CD14-positive monocyte (primary cell): ENCODE measurements around the gene CCDC3. TPM values are rescaled to one million over a fixed set of nuclear protein-coding genes. Genes with fewer than 3 reads are reported as not detected.

Experiments
- DNase-seq, 3 donors: peaks; one replicate each; pipeline ENCODE4 v3.0.0-alpha.2; 2011 to 2022
- H2AFZ ChIP-seq: 2 replicates; pipeline ENCODE4 v1.6.0; 2012; ENCODE audit warnings: mild to moderate bottlenecking, low read depth, low read length, inconsistent platforms; ENCODE audit not compliant: insufficient read depth, poor library complexity, severe bottlenecking
- H3K27ac ChIP-seq, 2 donors: 1 replicate in 1 of 2; 2 replicates in 1 of 2; pipeline ENCODE4 v1.5.1; 2012 to 2013; ENCODE audit warnings: low read length in 2 of 2, control low read depth in 1 of 2, inconsistent platforms in 1 of 2, low read depth in 1 of 2, mild to moderate bottlenecking in 1 of 2
- H3K27me3 ChIP-seq, 2 donors: one replicate each; pipeline versions ENCODE4 v1.6.0 to v1.6.1; 2011 to 2013; ENCODE audit warnings: low read length in 2 of 2; ENCODE audit not compliant: control insufficient read depth in 2 of 2, insufficient read depth in 2 of 2
- H3K36me3 ChIP-seq, 2 donors: replicated peaks in 1 of 2; 1 replicate in 1 of 2; 2 replicates in 1 of 2; pipeline versions ENCODE4 v1.5.1 to v1.6.1; 2012 to 2013; ENCODE audit warnings: low read length in 2 of 2, control low read depth in 1 of 2, inconsistent platforms in 1 of 2, mild to moderate bottlenecking in 1 of 2; ENCODE audit not compliant: insufficient read depth in 2 of 2, control insufficient read depth in 1 of 2
- H3K4me1 ChIP-seq, 2 donors: 1 replicate in 1 of 2; 2 replicates in 1 of 2; pipeline versions ENCODE4 v1.5.1 to v1.6.1; 2012 to 2013; ENCODE audit warnings: low read length in 2 of 2, control low read depth in 1 of 2, inconsistent platforms in 1 of 2, mild to moderate bottlenecking in 1 of 2, moderate library complexity in 1 of 2; ENCODE audit not compliant: insufficient read depth in 2 of 2, control insufficient read depth in 1 of 2
- H3K4me2 ChIP-seq: replicated peaks from 2 replicates; pipeline ENCODE3; 2012; ENCODE audit warnings: low read length, moderate library complexity, mild to moderate bottlenecking; ENCODE audit not compliant: poor library complexity, severe bottlenecking; ENCODE audit errors: extremely low read depth
- H3K4me3 ChIP-seq, 3 experiments: fragments of 200-600 bp in 1 of 3; sonication (generic) in 1 of 3; replicated peaks in 1 of 3; 1 replicate in 2 of 3; 2 replicates in 1 of 3; pipeline ENCODE4 v1.5.1; 2011 to 2013; ENCODE audit warnings: low read length in 3 of 3, mild to moderate bottlenecking in 3 of 3, control low read depth in 2 of 3, low read depth in 2 of 3, inconsistent platforms in 1 of 3, moderate library complexity in 1 of 3
- H3K79me2 ChIP-seq: 2 replicates; pipeline ENCODE4 v1.6.0; 2012; ENCODE audit warnings: mild to moderate bottlenecking, control low read depth, inconsistent platforms, low read length, moderate library complexity; ENCODE audit not compliant: insufficient read depth
- H3K9ac ChIP-seq: 2 replicates; pipeline ENCODE4 v1.6.0; 2017; ENCODE audit warnings: low read length, mild to moderate bottlenecking; ENCODE audit not compliant: insufficient read depth, poor library complexity, severe bottlenecking
- H3K9me3 ChIP-seq, 2 donors: replicated peaks in 1 of 2; 1 replicate in 1 of 2; 2 replicates in 1 of 2; pipeline versions ENCODE4 v1.5.1 to v1.6.1; 2012 to 2013; ENCODE audit warnings: low read length in 2 of 2, control low read depth in 1 of 2; ENCODE audit not compliant: control insufficient read depth in 1 of 2, insufficient read depth in 1 of 2
- H4K20me1 ChIP-seq: 2 replicates; pipeline ENCODE4 v1.6.0; 2012; ENCODE audit warnings: mild to moderate bottlenecking, low read length, control low read depth, moderate library complexity; ENCODE audit not compliant: insufficient read depth
- H3K27ac Mint-ChIP-seq, 7 donors: one replicate each; pipeline ENCODE4 v1.8.0; 2020; ENCODE audit warnings: mild to moderate bottlenecking in 7 of 7, mixed read lengths in 7 of 7, moderate library complexity in 6 of 7, inconsistent platforms in 2 of 7
- H3K27me3 Mint-ChIP-seq, 3 donors: one replicate each; pipeline ENCODE4 v1.8.0; 2021 to 2022; ENCODE audit warnings: low read depth in 3 of 3, mild to moderate bottlenecking in 3 of 3, mixed read lengths in 3 of 3, moderate library complexity in 3 of 3, inconsistent platforms in 1 of 3
- H3K36me3 Mint-ChIP-seq, 2 donors: one replicate each; pipeline ENCODE4 v1.8.0; 2020; ENCODE audit warnings: mixed read lengths in 2 of 2, inconsistent platforms in 1 of 2, mild to moderate bottlenecking in 1 of 2
- H3K4me1 Mint-ChIP-seq: one replicate; pipeline ENCODE4 v1.8.0; 2020; ENCODE audit warnings: mild to moderate bottlenecking, mixed read lengths
- H3K4me3 Mint-ChIP-seq, 2 donors: one replicate each; pipeline ENCODE4 v1.8.0; 2020; ENCODE audit warnings: mild to moderate bottlenecking in 2 of 2, mixed read lengths in 2 of 2, moderate library complexity in 1 of 2
- H3K9me3 Mint-ChIP-seq, 7 donors: one replicate each; pipeline ENCODE4 v1.8.0; 2020 to 2022; ENCODE audit warnings: mixed read lengths in 7 of 7, mild to moderate bottlenecking in 6 of 7, moderate library complexity in 6 of 7, inconsistent platforms in 2 of 7
- whole genome bisulfite sequencing: methylation state at CpG from one replicate; pipeline ENCODE4 v1.1.5; 2013; ENCODE audit warnings: missing lambda C conversion rate; ENCODE audit not compliant: insufficient coverage; 5-methylcytosine and 5-hydroxymethylcytosine counted together
- intact Hi-C, 2 donors: fragments of 100-400 bp; cut with micrococcal nuclease; formaldehyde crosslinking; loops; one replicate each; pipeline versions ENCODE4 v1.15.0 to v1.15.1; 2023
- polyA plus RNA-seq, 3 donors: library from polyadenylated mRNA; depleted of rRNA in 1 of 3; unstranded in 2 of 3; stranded (reverse) in 1 of 3; fragments of 300-500 nt in 2 of 3; fragments of >200 nt in 1 of 3; fragmentation: Illumina TruSeq in 2 of 3; gene quantifications; 1 replicate in 2 of 3; 2 replicates in 1 of 3; pipeline ENCODE4 v1.2.3, GENCODE V29; 2012 to 2021
- TF ChIP-seq, protein P1 (sequence below): fragments of 200-600 bp; IDR thresholded peaks from one replicate; pipeline ENCODE4 v1.8.0; 2022; ENCODE audit warnings: antibody characterized with exemption, mild to moderate bottlenecking

The CCDC3 gene
- polyA plus RNA-seq, 3 donors, result not detected

DNA sequence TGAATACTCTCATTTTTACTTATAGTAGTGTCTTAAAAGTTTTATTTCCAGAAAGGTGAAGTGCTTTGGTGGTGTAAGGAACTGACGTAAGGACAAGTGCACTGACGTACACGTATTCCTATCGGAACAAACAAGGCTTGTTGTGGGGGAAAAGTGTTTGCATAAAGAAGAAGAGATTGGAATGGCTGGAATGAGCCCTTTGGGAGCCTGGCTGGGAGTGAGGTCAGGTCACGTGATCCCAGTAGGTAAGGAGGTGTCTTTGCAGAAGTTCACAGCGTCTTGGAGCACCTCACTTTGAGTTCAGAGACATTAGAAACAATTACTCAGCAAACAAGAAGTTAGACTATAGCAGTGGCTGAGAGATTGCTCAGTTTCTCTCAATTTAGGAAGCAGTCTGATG, 104.2 kb downstream of the CCDC3 start:
- Histone ChIP-seq H3K79me2 (no peaks in the 10 kb centered on the region), H3K9ac (no peak overlapping the region), H3K4me2 (no peak overlapping the region), H3K4me3 (no peak overlapping the region), H3K4me1 (no peaks in the 10 kb centered on the region), H3K27ac (no peak overlapping the region), H3K27me3 (no peaks in the 10 kb centered on the region), H3K9me3 (peaks cover 7% of the 10 kb centered on the region in 2 donors), H3K36me3 (no peaks in the 10 kb centered on the region), H4K20me1 (no peaks in the 10 kb centered on the region), H2AFZ (no peak overlapping the region)
- Mint-ChIP-seq H3K27ac (no peak overlapping the region), H3K36me3 (no peaks in the 10 kb centered on the region), H3K4me1 (no peaks in the 10 kb centered on the region), H3K27me3 (peaks cover 0 to 4% (median 1%) of the 10 kb centered on the region in 3 donors), H3K4me3 (no peak overlapping the region), H3K9me3 (peaks cover 2 to 14% (median 10%) of the 10 kb centered on the region in 7 donors)
- 98% methylated on average over 5 of the region's 6 CpGs for WGBS
- no peak for DNase-seq
- intact Hi-C loops, result no loop called here
- TF ChIP-seq, protein P1, sequence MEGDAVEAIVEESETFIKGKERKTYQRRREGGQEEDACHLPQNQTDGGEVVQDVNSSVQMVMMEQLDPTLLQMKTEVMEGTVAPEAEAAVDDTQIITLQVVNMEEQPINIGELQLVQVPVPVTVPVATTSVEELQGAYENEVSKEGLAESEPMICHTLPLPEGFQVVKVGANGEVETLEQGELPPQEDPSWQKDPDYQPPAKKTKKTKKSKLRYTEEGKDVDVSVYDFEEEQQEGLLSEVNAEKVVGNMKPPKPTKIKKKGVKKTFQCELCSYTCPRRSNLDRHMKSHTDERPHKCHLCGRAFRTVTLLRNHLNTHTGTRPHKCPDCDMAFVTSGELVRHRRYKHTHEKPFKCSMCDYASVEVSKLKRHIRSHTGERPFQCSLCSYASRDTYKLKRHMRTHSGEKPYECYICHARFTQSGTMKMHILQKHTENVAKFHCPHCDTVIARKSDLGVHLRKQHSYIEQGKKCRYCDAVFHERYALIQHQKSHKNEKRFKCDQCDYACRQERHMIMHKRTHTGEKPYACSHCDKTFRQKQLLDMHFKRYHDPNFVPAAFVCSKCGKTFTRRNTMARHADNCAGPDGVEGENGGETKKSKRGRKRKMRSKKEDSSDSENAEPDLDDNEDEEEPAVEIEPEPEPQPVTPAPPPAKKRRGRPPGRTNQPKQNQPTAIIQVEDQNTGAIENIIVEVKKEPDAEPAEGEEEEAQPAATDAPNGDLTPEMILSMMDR, result no peak

DNA sequence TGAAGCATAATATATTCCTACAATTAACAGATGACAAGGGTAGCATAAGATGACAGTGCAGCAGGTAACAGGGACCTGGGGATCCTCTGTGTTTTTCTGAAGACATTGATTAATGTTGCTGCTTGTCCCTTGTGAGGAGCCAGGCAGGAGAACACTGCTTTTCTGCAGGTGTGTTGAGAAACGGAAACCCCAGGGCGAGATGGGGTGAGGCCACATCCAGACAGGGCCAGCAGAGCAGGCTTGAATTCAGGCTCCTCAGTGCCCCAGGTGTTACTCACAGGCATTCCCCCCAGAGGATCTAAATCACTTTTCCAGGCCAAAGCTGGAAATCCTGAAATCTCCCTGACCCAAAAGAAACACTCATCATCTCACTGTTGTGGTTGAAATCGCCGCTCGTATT, 105.3 kb downstream of the CCDC3 start:
- 100% methylated on average over 3 of the region's 5 CpGs for WGBS
- DNase-seq, result no peak
- Mint-ChIP-seq H3K4me3 (no peak overlapping the region), H3K27ac (no peak overlapping the region), H3K27me3 (peaks cover 0 to 3% (median 1%) of the 10 kb centered on the region in 3 donors), H3K36me3 (no peaks in the 10 kb centered on the region), H3K4me1 (no peaks in the 10 kb centered on the region), H3K9me3 (peaks cover 2 to 14% (median 10%) of the 10 kb centered on the region in 7 donors)
- Histone ChIP-seq H3K36me3 (no peaks in the 10 kb centered on the region), H3K4me1 (no peaks in the 10 kb centered on the region), H3K4me2 (no peak overlapping the region), H4K20me1 (no peaks in the 10 kb centered on the region), H3K9ac (no peak overlapping the region), H3K79me2 (no peaks in the 10 kb centered on the region), H3K27ac (no peak overlapping the region), H3K4me3 (no peak overlapping the region), H2AFZ (no peak overlapping the region), H3K27me3 (no peaks in the 10 kb centered on the region), H3K9me3 (peaks cover 7% of the 10 kb centered on the region in 2 donors)
- intact Hi-C loops, result no loop called here
- TF ChIP-seq, protein P1, result no peak
